PC-9 (cell line): ENCODE measurements around the gene LARGE1. TPM values are rescaled to one million over a fixed set of nuclear protein-coding genes. Genes with fewer than 3 reads are reported as not detected.

Experiments
- BruUV-seq: library from RNA; stranded (reverse); fragments of 400-500 nt; replicated peaks from 2 replicates; lab custom pipeline; 2021; lab: Mats Ljungman, UMichigan
- CTCF ChIA-PET: fragments of 300-600 bp; sonication (Branson Sonifier 250); formaldehyde crosslinking; loops from one replicate; lab custom pipeline; 2022; ENCODE audit warnings: antibody characterized with exemption; lab: Charles Lee
- POLR2A ChIA-PET: fragments of 300-600 bp; sonication (Branson Sonifier 250); formaldehyde crosslinking; loops from one replicate; lab custom pipeline; 2022; ENCODE audit warnings: antibody characterized with exemption; ENCODE audit not compliant: unreplicated experiment; lab: Charles Lee
- DNase-seq, 2 experiments: peaks; one replicate each; pipeline versions ENCODE4 v3.0.0 to v3.0.0-alpha.2; 2015 to 2022; ENCODE audit warnings: mixed read lengths in 1 of 2
- H2AFZ ChIP-seq: fragments of 200-600 bp; sonication (generic); 2 replicates; pipeline ENCODE4 v1.8.1; 2017; ENCODE audit warnings: antibody characterized with exemption
- H3F3A ChIP-seq: fragments of 200-600 bp; sonication (generic); 2 replicates; pipeline ENCODE4 v1.8.1; 2017; ENCODE audit warnings: antibody characterized with exemption, mild to moderate bottlenecking, low read depth; ENCODE audit not compliant: insufficient read depth
- H3K27ac ChIP-seq: fragments of 200-600 bp; sonication (generic); 2 replicates; pipeline ENCODE4 v1.6.1; 2016; ENCODE audit warnings: mixed run types
- H3K27me3 ChIP-seq: fragments of 200-600 bp; sonication (generic); 2 replicates; pipeline ENCODE4 v1.6.1; 2016; ENCODE audit warnings: low read depth, mixed run types; ENCODE audit not compliant: insufficient read depth
- H3K36me3 ChIP-seq: fragments of 200-600 bp; sonication (generic); 2 replicates; pipeline ENCODE4 v1.6.1; 2016; ENCODE audit warnings: low read depth, mixed run types
- H3K4me1 ChIP-seq: fragments of 200-600 bp; sonication (generic); replicated peaks from 2 replicates; pipeline ENCODE4 v1.6.1; 2016; ENCODE audit warnings: mixed run types; ENCODE audit not compliant: insufficient read depth
- H3K4me2 ChIP-seq: fragments of 200-600 bp; sonication (generic); 2 replicates; pipeline ENCODE4 v1.6.1; 2017; ENCODE audit warnings: mixed run types
- H3K4me3 ChIP-seq: fragments of 200-600 bp; sonication (generic); 2 replicates; pipeline ENCODE4 v1.6.1; 2016; ENCODE audit warnings: mixed run types
- H3K79me2 ChIP-seq: fragments of 200-600 bp; sonication (generic); 2 replicates; pipeline ENCODE4 v1.6.1; 2017; ENCODE audit warnings: low read depth, mixed run types
- H3K9me2 ChIP-seq: fragments of 200-600 bp; sonication (generic); 2 replicates; pipeline ENCODE4 v1.8.1; 2017; ENCODE audit warnings: mild to moderate bottlenecking; ENCODE audit not compliant: insufficient read depth
- H3K9me3 ChIP-seq: fragments of 200-600 bp; sonication (generic); 2 replicates; pipeline ENCODE4 v1.8.1; 2016; ENCODE audit warnings: low read depth; ENCODE audit not compliant: insufficient read depth
- H4K20me1 ChIP-seq: fragments of 200-600 bp; sonication (generic); 2 replicates; pipeline ENCODE4 v1.8.1; 2017; ENCODE audit not compliant: insufficient read depth
- EZH2 ChIP-seq: fragments of 200-600 bp; sonication (generic); IDR thresholded peaks from 2 replicates; pipeline ENCODE4 v1.8.0; 2017; ENCODE audit warnings: antibody characterized with exemption, low read depth
- intact Hi-C: fragments of 100-400 bp; cut with micrococcal nuclease; formaldehyde crosslinking; loops from one replicate; pipeline ENCODE4 v1.10.0; 2022; ENCODE audit not compliant: unreplicated experiment
- total RNA-seq: library from RNA; stranded (reverse); gene quantifications from 2 replicates; pipeline ENCODE4 v1.2.3, GENCODE V29; 2021
- TF ChIP-seq, protein P1 (sequence below): fragments of 200-600 bp; sonication (generic); conservative IDR thresholded peaks from 2 replicates; pipeline ENCODE4 v1.6.1; 2017; ENCODE audit warnings: mixed run types, antibody characterized with exemption, mild to moderate bottlenecking, moderate library complexity

The LARGE1 gene
- total RNA-seq, 1 experiment from 2014 or later, result 12.5 TPM

DNA sequence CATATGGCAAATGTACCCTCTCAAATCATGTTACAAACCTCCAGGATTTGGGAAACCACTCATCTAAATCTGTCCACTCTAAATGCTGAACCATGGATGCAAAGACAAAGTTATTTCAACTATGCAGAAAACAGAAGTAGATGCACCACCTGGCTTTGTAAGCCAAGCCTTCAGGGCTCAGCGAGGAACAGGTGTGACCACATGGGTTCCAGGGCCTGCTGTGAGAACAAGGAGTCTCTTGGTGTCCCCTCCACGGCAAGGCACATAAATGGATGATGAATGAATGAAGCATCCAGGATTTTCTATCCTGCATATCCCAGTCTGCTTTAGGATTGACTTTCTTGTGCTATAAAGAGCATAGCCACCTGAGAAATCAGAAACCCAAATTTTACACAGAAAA lies 284.5 kb downstream of the LARGE1 start:
- CTCF ChIA-PET, result no interaction called here
- POLR2A ChIA-PET, result no interaction called here
- Histone ChIP-seq H3K79me2 (no peaks in the 10 kb centered on the region), H4K20me1 (no peaks in the 10 kb centered on the region), H3K9me3 (no peaks in the 10 kb centered on the region), H3K36me3 (no peaks in the 10 kb centered on the region), H3F3A (no peaks in the 10 kb centered on the region), H3K27ac (no peak overlapping the region), H2AFZ (no peak overlapping the region), H3K4me3 (no peak overlapping the region), H3K9me2 (no peaks in the 10 kb centered on the region), H3K4me2 (no peak overlapping the region), H3K4me1 (no peaks in the 10 kb centered on the region), H3K27me3 (no peaks in the 10 kb centered on the region)
- BruUV-seq, result no TSS peak
- intact Hi-C loops, result no loop called here
- no peak for DNase-seq
- TF ChIP-seq, protein P1, sequence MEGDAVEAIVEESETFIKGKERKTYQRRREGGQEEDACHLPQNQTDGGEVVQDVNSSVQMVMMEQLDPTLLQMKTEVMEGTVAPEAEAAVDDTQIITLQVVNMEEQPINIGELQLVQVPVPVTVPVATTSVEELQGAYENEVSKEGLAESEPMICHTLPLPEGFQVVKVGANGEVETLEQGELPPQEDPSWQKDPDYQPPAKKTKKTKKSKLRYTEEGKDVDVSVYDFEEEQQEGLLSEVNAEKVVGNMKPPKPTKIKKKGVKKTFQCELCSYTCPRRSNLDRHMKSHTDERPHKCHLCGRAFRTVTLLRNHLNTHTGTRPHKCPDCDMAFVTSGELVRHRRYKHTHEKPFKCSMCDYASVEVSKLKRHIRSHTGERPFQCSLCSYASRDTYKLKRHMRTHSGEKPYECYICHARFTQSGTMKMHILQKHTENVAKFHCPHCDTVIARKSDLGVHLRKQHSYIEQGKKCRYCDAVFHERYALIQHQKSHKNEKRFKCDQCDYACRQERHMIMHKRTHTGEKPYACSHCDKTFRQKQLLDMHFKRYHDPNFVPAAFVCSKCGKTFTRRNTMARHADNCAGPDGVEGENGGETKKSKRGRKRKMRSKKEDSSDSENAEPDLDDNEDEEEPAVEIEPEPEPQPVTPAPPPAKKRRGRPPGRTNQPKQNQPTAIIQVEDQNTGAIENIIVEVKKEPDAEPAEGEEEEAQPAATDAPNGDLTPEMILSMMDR, result no peak
- TF ChIP-seq EZH2, result no peak

DNA sequence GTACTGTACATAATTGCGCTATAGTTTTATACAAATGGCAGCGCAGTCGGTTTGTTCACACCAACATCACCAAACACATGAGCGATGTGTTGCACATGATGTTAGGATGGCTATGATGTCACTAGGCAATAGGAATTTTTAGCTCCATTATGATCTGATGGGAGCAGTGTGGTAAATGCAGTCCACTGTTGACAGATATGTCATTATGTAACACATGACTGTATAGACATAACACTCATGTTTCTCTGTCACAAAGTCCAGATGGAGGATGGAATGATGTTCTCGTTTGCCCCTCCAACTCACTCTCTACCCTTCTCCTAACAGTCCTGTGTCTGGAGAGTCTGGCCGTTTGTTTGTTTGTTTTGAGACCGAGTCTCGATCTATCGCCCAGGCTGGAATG lies 288.5 kb downstream of the LARGE1 start:
- H4K20me1 ChIP-seq, result no peaks in the 10 kb centered on the region
- H2AFZ ChIP-seq, result no peak overlapping the region
- intact Hi-C loops, result no loop called here
- H3K4me3 ChIP-seq, result no peak overlapping the region
- H3K4me1 ChIP-seq, result no peaks in the 10 kb centered on the region
- TF ChIP-seq EZH2, result no peak
- TF ChIP-seq, protein P1, result no peak
- no peaks in the 10 kb centered on the region for H3K79me2 ChIP-seq
- H3K36me3 ChIP-seq, result no peaks in the 10 kb centered on the region
- ChIA-PET POLR2A (no interaction called here), CTCF (no interaction called here)
- no peaks in the 10 kb centered on the region for H3K9me3 ChIP-seq
- no peaks in the 10 kb centered on the region for H3K9me2 ChIP-seq
- no peaks in the 10 kb centered on the region for H3F3A ChIP-seq
- BruUV-seq, result no TSS peak
- H3K4me2 ChIP-seq, result no peak overlapping the region
- DNase-seq, result no peak
- H3K27ac ChIP-seq, result no peak overlapping the region
- no peaks in the 10 kb centered on the region for H3K27me3 ChIP-seq

GRCh38 chr22:33625959-33626358 lies 294.3 kb downstream of the LARGE1 start:
- H4K20me1 ChIP-seq, result no peaks in the 10 kb centered on the region
- no peak for DNase-seq
- no peaks in the 10 kb centered on the region for H3K36me3 ChIP-seq
- intact Hi-C loops, result no loop called here
- H3K9me3 ChIP-seq, result no peaks in the 10 kb centered on the region
- H3K4me1 ChIP-seq, result no peaks in the 10 kb centered on the region
- ChIA-PET POLR2A (no interaction called here), CTCF (no interaction called here)
- H3K27me3 ChIP-seq, result no peaks in the 10 kb centered on the region
- no peaks in the 10 kb centered on the region for H3F3A ChIP-seq
- no peaks in the 10 kb centered on the region for H3K9me2 ChIP-seq
- H3K4me2 ChIP-seq, result no peak overlapping the region
- H3K4me3 ChIP-seq, result no peak overlapping the region
- no peak for TF ChIP-seq EZH2
- TF ChIP-seq, protein P1, result no peak
- H2AFZ ChIP-seq, result no peak overlapping the region
- BruUV-seq, result no TSS peak
- no peaks in the 10 kb centered on the region for H3K79me2 ChIP-seq
- no peak overlapping the region for H3K27ac ChIP-seq
